K562 (cell line): ENCODE measurements around the gene LYST. TPM values are rescaled to one million over a fixed set of nuclear protein-coding genes. Genes with fewer than 3 reads are reported as not detected.

Experiments
- CREB3 ChIP-seq: fragments of 450-650 bp; conservative IDR thresholded peaks from 2 replicates; pipeline ENCODE4 v1.6.1; 2016; ENCODE audit warnings: missing genetic modification characterization, low read depth, mild to moderate bottlenecking, missing compliant biosample characterization, moderate library complexity
- GTF2F1 ChIP-seq: IDR thresholded peaks from 2 replicates; pipeline ENCODE4 v1.6.1; 2011; ENCODE audit warnings: low read depth, low read length, improper control_type of control experiment
- NR2C1 ChIP-seq, 2 experiments: fragments of 450-650 bp; IDR thresholded peaks; 2 replicates each; pipeline ENCODE4 v1.6.1; 2017; ENCODE audit warnings: mild to moderate bottlenecking in 2 of 2, antibody characterized with exemption in 1 of 2, inconsistent platforms in 1 of 2, missing compliant biosample characterization in 1 of 2, missing genetic modification characterization in 1 of 2
- THAP12 ChIP-seq: fragments of 250-450 bp; sonication (Bioruptor Pico); IDR thresholded peaks from 2 replicates; pipeline ENCODE4 v1.9.0; 2021; ENCODE audit warnings: mild to moderate bottlenecking, inconsistent platforms
- ZBTB49 ChIP-seq: sonication (generic); formaldehyde crosslinking; IDR thresholded peaks from 2 replicates; pipeline ENCODE4 v1.8.0; 2022; ENCODE audit warnings: missing genetic modification reagents, mild to moderate bottlenecking, borderline replicate concordance
- ZNF197 ChIP-seq: fragments of 200-800 bp; sonication (Bioruptor generic); IDR thresholded peaks from 2 replicates; pipeline ENCODE4 v1.6.1; 2016; ENCODE audit warnings: low read depth, missing genetic modification characterization, missing compliant biosample characterization
- ZNF23 ChIP-seq: fragments of 250-450 bp; sonication (Bioruptor Pico); IDR thresholded peaks from 2 replicates; pipeline ENCODE4 v1.4.0; 2020; ENCODE audit warnings: mild to moderate bottlenecking
- ZNF277 ChIP-seq: fragments of 250-450 bp; sonication (Bioruptor Pico); IDR thresholded peaks from 2 replicates; pipeline ENCODE4 v1.8.0; 2022; ENCODE audit warnings: inconsistent platforms, mild to moderate bottlenecking, moderate library complexity, borderline replicate concordance
- ZNF766 ChIP-seq: fragments of 200-800 bp; sonication (Bioruptor generic); conservative IDR thresholded peaks from 2 replicates; pipeline ENCODE4 v1.6.1; 2016; ENCODE audit warnings: missing genetic modification characterization, missing compliant biosample characterization
- polyA plus RNA-seq, 8 experiments: library from polyadenylated mRNA; depleted of rRNA in 4 of 8; stranded (reverse) in 5 of 8; unstranded in 3 of 8; fragments of >200 nt; fragmentation: Nextera tagmentation in 2 of 8; fragmentation: Illumina TruSeq in 1 of 8; extraction: Ambion mirVana in 2 of 8; extraction: Trizol in 1 of 8; gene quantifications; 2 replicates each; pipeline versions ENCODE4 v1.2.1 to v1.2.3, GENCODE V29; 2011 to 2014; ENCODE audit warnings: inconsistent platforms in 1 of 8, missing spikeins in 1 of 8
- total RNA-seq, 7 experiments: library from RNA; depleted of rRNA in 6 of 7; stranded (reverse); fragments of >200 nt in 6 of 7; fragmentation: Illumina TruSeq in 2 of 7; extraction: Trizol in 2 of 7; gene quantifications; 2 replicates each; pipeline versions ENCODE4 v1.2.1 to v1.2.3, GENCODE V29; 2011 to 2021; ENCODE audit warnings: low replicate concordance in 1 of 7

Gene LYST
- total and polyA plus RNA-seq, 9 of the 15 experiments (the other 6 are each of a cell fraction or from before 2014, with no cell fraction given), result 0.73 to 2.4 (median 1.4) TPM

GRCh38 chr1:235749755-235750300, 116.9 kb downstream of the LYST start (continued):
- TF ChIP-seq ZBTB49 (CRISPR knock-in tag), result no peak
- no peak for TF ChIP-seq ZNF277
- no peak for TF ChIP-seq ZNF766 (CRISPR knock-in tag)
- TF ChIP-seq THAP12 (CRISPR knock-in tag), result no peak
- no peak for TF ChIP-seq ZNF197 (CRISPR knock-in tag)
- no peak for TF ChIP-seq GTF2F1
- TF ChIP-seq ZNF23 (CRISPR knock-in tag), result no peak
- TF ChIP-seq NR2C1 (IDR thresholded peaks at IDR 0.05), result no peak
- no peak for TF ChIP-seq NR2C1 (tag; IDR thresholded peaks at IDR 0.05)
- TF ChIP-seq CREB3 (tag), result no peak
